Germinal center (tissue), 1 donor: ENCODE data around the gene ISL1.

Experiments used
- DNase-seq: peaks from one replicate; pipeline ENCODE4 v3.0.0; 2012; ENCODE audit warnings: mixed read lengths, low spot score

ISL1 gene

GRCh38 chr5:51386916-51387883 lies 4.0 kb downstream of the ISL1 start:
- DNase-seq: no peak

- no peak for DNase-seq
These were observed 4.6 kb downstream of the ISL1 start for GRCh38 chr5:51387884-51388275.

- no peak for DNase-seq
These were observed 5.4 kb downstream of the ISL1 start for GRCh38 chr5:51388488-51389287.

- no peak for DNase-seq
These were observed 6.0 kb downstream of the ISL1 start for GRCh38 chr5:51389288-51389576.

- DNase-seq: no peak
These were observed 6.6 kb downstream of the ISL1 start for GRCh38 chr5:51389577-51390463.

- no peak for DNase-seq
These were observed 7.9 kb downstream of the ISL1 start for GRCh38 chr5:51391175-51391574.

- no peak for DNase-seq
These were observed 9.5 kb downstream of the ISL1 start for GRCh38 chr5:51392689-51393199.

GRCh38 chr5:51394609-51395008 lies 11.4 kb downstream of the ISL1 start:
- DNase-seq: no peak

GRCh38 chr5:51395245-51395644 lies 12.0 kb downstream of the ISL1 start:
- no peak for DNase-seq

- DNase-seq: no peak
These were observed 12.6 kb downstream of the ISL1 start for GRCh38 chr5:51395666-51396356.

GRCh38 chr5:51396797-51397196 lies 13.5 kb downstream of the ISL1 start:
- DNase-seq: no peak

- DNase-seq: no peak
These were observed 14.7 kb downstream of the ISL1 start for GRCh38 chr5:51397996-51398395.

- DNase-seq: no peak
These were observed 15.8 kb downstream of the ISL1 start for GRCh38 chr5:51398875-51399642.

GRCh38 chr5:51399643-51400006 lies 16.4 kb downstream of the ISL1 start:
- no peak for DNase-seq

GRCh38 chr5:51404255-51404654 lies 21.0 kb downstream of the ISL1 start:
- no peak for DNase-seq

- no peak for DNase-seq
These were observed 28.7 kb downstream of the ISL1 start for GRCh38 chr5:51411921-51412325.

GRCh38 chr5:51414516-51414915 lies 31.3 kb downstream of the ISL1 start:
- no peak for DNase-seq

- no peak for DNase-seq
These were observed 32.9 kb downstream of the ISL1 start for GRCh38 chr5:51416149-51416548.

GRCh38 chr5:51433052-51433710 lies 49.9 kb downstream of the ISL1 start:
- no peak for DNase-seq

- DNase-seq: no peak
These were observed 56.0 kb downstream of the ISL1 start for GRCh38 chr5:51439232-51439631.
